Stimulated activated naive B cell treated with anti-CD40 and anti-IgM and Interleukin-4, amounts not matched to agents 10 μg/mL and 1 μg/mL and 100 μg/mL, for 72 hours (primary cell): ENCODE data around the gene ZMYM2.
A peak's percentile ranks its signal among the peaks of the same experiment; 100 is the strongest.

Experiments used
- ATAC-seq, 2 donors: fragments of 150-1000 bp; cut with Tn5 transposase; replicated peaks; 2 replicates each; pipeline ENCODE4 v1.10.0; 2021; ENCODE audit warnings: moderate library complexity in 1 of 2
- DNase-seq: peaks from one replicate; pipeline ENCODE4 v3.0.0; 2021
- H3K27ac Mint-ChIP-seq: one replicate; pipeline ENCODE4 v1.8.0; 2022; ENCODE audit warnings: mild to moderate bottlenecking, mixed read lengths
- H3K27me3 Mint-ChIP-seq, 2 donors: one replicate each; pipeline ENCODE4 v1.8.0; 2022; ENCODE audit warnings: mixed read lengths in 2 of 2
- H3K36me3 Mint-ChIP-seq, 2 donors: one replicate each; pipeline ENCODE4 v1.8.0; 2022; ENCODE audit warnings: mixed read lengths in 2 of 2, mild to moderate bottlenecking in 1 of 2
- H3K4me1 Mint-ChIP-seq, 2 donors: one replicate each; pipeline ENCODE4 v1.8.0; 2022; ENCODE audit warnings: mixed read lengths in 2 of 2, mild to moderate bottlenecking in 1 of 2
- H3K4me3 Mint-ChIP-seq, 2 donors: one replicate each; pipeline ENCODE4 v1.8.0; 2022; ENCODE audit warnings: mild to moderate bottlenecking in 2 of 2, mixed read lengths in 2 of 2, moderate library complexity in 1 of 2
- H3K9me3 Mint-ChIP-seq, 2 donors: one replicate each; pipeline ENCODE4 v1.8.0; 2022; ENCODE audit warnings: mixed read lengths in 2 of 2, mild to moderate bottlenecking in 1 of 2

Gene ZMYM2

GRCh38 chr13:20132052-20132634 is 173.6 kb downstream of the ZMYM2 start:
- ATAC-seq (no peak), DNase-seq (no peak)
- Mint-ChIP-seq H3K4me3 (no peak overlapping the region), H3K27me3 (peaks cover 6 to 13% of the 10 kb centered on the region in 2 donors), H3K36me3 (no peaks in the 10 kb centered on the region), H3K9me3 (no peaks in the 10 kb centered on the region), H3K27ac (no peak overlapping the region), H3K4me1 (peaks cover 0 to 7% of the 10 kb centered on the region in 2 donors)

DNA sequence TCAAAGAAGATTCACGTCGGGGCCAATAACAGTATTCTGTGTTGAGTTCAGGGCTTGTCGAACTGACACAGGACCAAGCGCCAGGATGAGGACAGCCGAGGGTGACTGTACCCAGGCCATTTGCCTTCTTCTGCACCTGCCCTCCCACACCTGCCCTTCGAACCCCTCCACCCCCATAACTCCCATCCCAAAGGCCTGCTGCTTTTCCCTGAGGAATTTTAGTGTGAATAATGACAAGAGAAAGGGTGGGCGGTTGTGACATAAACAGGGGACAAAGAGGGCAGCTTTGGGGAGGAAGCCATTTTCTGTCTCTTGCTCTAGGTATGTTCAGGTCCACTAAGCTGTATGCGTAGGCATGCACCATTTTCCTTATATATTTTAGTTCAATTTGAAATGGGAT is 176.2 kb downstream of the ZMYM2 start:
- Mint-ChIP-seq H3K27ac (no peak overlapping the region), H3K4me3 (no peak overlapping the region), H3K9me3 (no peaks in the 10 kb centered on the region), H3K36me3 (no peaks in the 10 kb centered on the region), H3K4me1 (peaks cover 5 to 8% of the 10 kb centered on the region in 2 donors), H3K27me3 (peaks cover 14 to 18% of the 10 kb centered on the region in 2 donors)
- DNase-seq (no peak), ATAC-seq (no peak)

GRCh38 chr13:20136781-20137703 is 178.5 kb downstream of the ZMYM2 start:
- DNase-seq (no peak), ATAC-seq (peak; percentile 68 to 70)
- Mint-ChIP-seq H3K36me3 (no peaks in the 10 kb centered on the region), H3K27me3 (peaks cover 22 to 33% of the 10 kb centered on the region in 2 donors), H3K9me3 (no peaks in the 10 kb centered on the region), H3K27ac (no peak overlapping the region), H3K4me1 (peaks cover 5 to 8% of the 10 kb centered on the region in 2 donors), H3K4me3 (peak overlapping the region in 1 of 2 donors; percentile 8)

- H3K27me3 Mint-ChIP-seq = peaks cover 26 to 36% of the 10 kb centered on the region in 2 donors
Measured at GRCh38 chr13:20137875-20138274, 179.3 kb downstream of the ZMYM2 start.

DNA sequence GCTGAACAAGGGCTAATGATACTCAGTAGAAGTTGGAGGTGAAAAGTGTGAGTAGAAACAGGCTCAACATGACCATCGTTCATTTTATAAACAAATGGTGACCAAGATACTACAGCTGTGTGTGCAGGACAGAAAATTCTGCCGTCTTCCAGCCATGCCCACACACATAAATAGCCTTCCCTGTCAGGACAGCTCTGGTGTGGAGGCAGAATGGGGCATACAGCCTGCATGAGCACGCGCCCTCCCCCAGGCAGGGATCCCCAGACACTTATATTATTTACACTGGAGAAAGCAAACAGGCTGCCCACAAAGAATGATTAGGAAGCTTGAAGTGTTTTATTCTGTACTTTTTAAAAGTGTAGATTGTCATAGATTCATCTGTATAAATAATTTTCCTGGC is 182.0 kb downstream of the ZMYM2 start:
- Mint-ChIP-seq H3K36me3 (peaks cover 0 to 4% of the 10 kb centered on the region in 2 donors), H3K4me3 (no peak overlapping the region), H3K27me3 (peaks cover 42 to 53% of the 10 kb centered on the region in 2 donors)

More at GRCh38 chr13:20137875-20138274, 179.3 kb downstream of the ZMYM2 start:
- ATAC-seq = peak; percentile 51 to 56
- H3K27ac Mint-ChIP-seq = no peak overlapping the region
- peaks cover 5 to 8% of the 10 kb centered on the region in 2 donors for H3K4me1 Mint-ChIP-seq
- no peaks in the 10 kb centered on the region for H3K9me3 Mint-ChIP-seq
- no peak overlapping the region for H3K4me3 Mint-ChIP-seq
- H3K36me3 Mint-ChIP-seq = peaks cover 0 to under 1% of the 10 kb centered on the region in 2 donors
- no peak for DNase-seq

More for the DNA sequence above, 182.0 kb downstream of the ZMYM2 start:
- ATAC-seq (no peak), DNase-seq (no peak)
- H3K9me3 Mint-ChIP-seq = no peaks in the 10 kb centered on the region
- H3K27ac Mint-ChIP-seq = no peak overlapping the region
- H3K4me1 Mint-ChIP-seq = peaks cover 6 to 8% of the 10 kb centered on the region in 2 donors
